ENCODE data around the gene PRSS57. TPM values are rescaled to one million over a fixed set of nuclear protein-coding genes. Genes with fewer than 3 reads are reported as not detected.
"Not testable (repeated sequence)": the region's sequence is repeated elsewhere in the genome, so short reads cannot be mapped to it uniquely, and the experiment has no call there.

PRSS57 gene
- total and polyA plus RNA-seq, 2 of the 8 experiments (the other 6 are each of a cell fraction or from before 2014, with no cell fraction given) = not detected

GRCh38 chr19:668675-669434 lies 26.4 kb downstream of the PRSS57 start:
- H4K20me1 ChIP-seq (replicated peaks in 1 of 2; ENCODE audit: control insufficient read depth in 1 of 2, insufficient read depth in 2 of 2, low read length in 2 of 2); H3K4ac ChIP-seq (replicated peaks; ENCODE audit: insufficient read length, low read depth, low read length); H4K5ac ChIP-seq (ENCODE audit: insufficient read length, low read depth, low read length); H2AFZ ChIP-seq (ENCODE audit: low read length); H3K79me1 ChIP-seq (ENCODE audit: low read depth, low read length); H3K18ac ChIP-seq (ENCODE audit: extremely low read depth, low read length); H3K4me1 ChIP-seq (replicated peaks in 1 of 4; ENCODE audit: control insufficient read depth in 3 of 4, insufficient read depth in 4 of 4, low read length in 3 of 4); H3K27ac ChIP-seq (ENCODE audit: low read depth, low read length); H3K79me2 ChIP-seq (ENCODE audit: control insufficient read depth in 1 of 2, insufficient read depth in 2 of 2, low read length in 2 of 2); DNase-seq (ENCODE audit: low read depth in 1 of 2, low spot score in 2 of 2); H2BK15ac ChIP-seq (ENCODE audit: low read length); H2BK120ac ChIP-seq (replicated peaks; ENCODE audit: low read depth, low read length); H3K23ac ChIP-seq (ENCODE audit: insufficient read length); H3K4me3 ChIP-seq (ENCODE audit: extremely low read depth in 1 of 4, insufficient read depth in 2 of 4, low read depth in 3 of 4, low read length in 4 of 4); H2AK5ac ChIP-seq (ENCODE audit: low read depth, low read length); FAIRE-seq; H3K23me2 ChIP-seq (ENCODE audit: low read depth, low read length); H3K14ac ChIP-seq (ENCODE audit: insufficient read length); H2BK12ac ChIP-seq (ENCODE audit: low read depth, low read length); H3K27me3 ChIP-seq (replicated peaks in 1 of 4; ENCODE audit: control insufficient read depth in 3 of 4, extremely low read depth in 1 of 4, insufficient read depth in 3 of 4, low read length in 3 of 4); H4K8ac ChIP-seq (ENCODE audit: extremely low read depth, insufficient read depth, low read length); H3K56ac ChIP-seq (replicated peaks; ENCODE audit: insufficient read length, low read depth, low read length); H2BK20ac ChIP-seq (ENCODE audit: low read length); H3K36me3 ChIP-seq (ENCODE audit: control insufficient read depth in 2 of 4, insufficient read depth in 4 of 4, low read length in 3 of 4); H3K9ac ChIP-seq (replicated peaks in 1 of 4; ENCODE audit: extremely low read depth in 1 of 4, low read depth in 3 of 4, low read length in 3 of 4); H4K91ac ChIP-seq (replicated peaks; ENCODE audit: insufficient read length, low read length); H3K9me3 ChIP-seq (ENCODE audit: insufficient read depth in 2 of 2, low read depth in 1 of 2, low read length in 1 of 2); H3K4me2 ChIP-seq (ENCODE audit: insufficient read depth in 1 of 2, low read depth in 2 of 2, low read length in 2 of 2); H2BK5ac ChIP-seq (ENCODE audit: low read depth, low read length): not testable (repeated sequence)
- POLR2A ChIA-PET (ENCODE audit: partially characterized antibody) = interaction anchor here (0.6 to 1.6 kb wide), 4 partner anchors 10 to 133 kb away, joined by 3 to 5 read pairs (median 3); no protein-coding TSS in a partner anchor
- CTCF ChIA-PET (ENCODE audit: partially characterized antibody) = interaction anchor here (0.6 to 2.8 kb wide), 10 partner anchors 8 to 158 kb away, joined by 3 to 16 read pairs (median 4); no protein-coding TSS in a partner anchor
- WGBS, 2 experiments (ENCODE audit: extremely low coverage in 1 of 2, insufficient coverage in 1 of 2, insufficient read length in 1 of 2, insufficient replicate concordance in 2 of 2, low coverage in 1 of 2, low lambda C conversion rate in 2 of 2, missing lambda C conversion rate in 1 of 2) = 79% methylated on average over 12 of the region's 12 CpGs; no CpG with 5 or more reads in 1 of the 2 experiments

All from H1 (cell line).